Naive thymus-derived CD4-positive, alpha-beta T cell (primary cell): Measurements from ENCODE around the gene SPTSSB. TPM values are rescaled to one million over a fixed set of nuclear protein-coding genes. Genes with fewer than 3 reads are reported as not detected.

Experiments
- ATAC-seq: fragments of 150-1000 bp; cut with Tn5 transposase; 2 replicates; pipeline ENCODE4 v1.10.0; 2021; ENCODE audit warnings: mild to moderate bottlenecking, moderate library complexity
- CTCF ChIA-PET: fragments of 350-600 bp; sonication (Branson Sonifier 250); formaldehyde crosslinking; loops from one replicate; lab custom pipeline; 2021; ENCODE audit warnings: antibody characterized with exemption; lab: Charles Lee
- POLR2A ChIA-PET: fragments of 350-600 bp; sonication (Branson Sonifier 250); formaldehyde crosslinking; loops from one replicate; lab custom pipeline; 2021; ENCODE audit warnings: antibody characterized with exemption, inconsistent platforms; lab: Charles Lee
- DNase-seq, 9 donors: peaks; one replicate each; pipeline versions ENCODE4 v3.0.0 to v3.0.0-alpha.2; 2020 to 2022; ENCODE audit warnings: mixed read lengths in 1 of 9
- H3K27ac ChIP-seq: one replicate; pipeline ENCODE4 v1.7.0; 2013; ENCODE audit warnings: mild to moderate bottlenecking, low read depth, low read length, moderate library complexity
- H3K27me3 ChIP-seq, 2 donors: one replicate each; pipeline ENCODE4 v1.7.0; 2013; ENCODE audit warnings: low read length in 2 of 2, mild to moderate bottlenecking in 2 of 2, moderate library complexity in 2 of 2; ENCODE audit not compliant: control insufficient read depth in 2 of 2, insufficient read depth in 2 of 2
- H3K36me3 ChIP-seq, 3 experiments: 1 replicate in 2 of 3; 2 replicates in 1 of 3; pipeline ENCODE4 v1.7.0; 2013; ENCODE audit warnings: low read length in 3 of 3, mild to moderate bottlenecking in 3 of 3, moderate library complexity in 1 of 3; ENCODE audit not compliant: insufficient read depth in 3 of 3, control insufficient read depth in 2 of 3
- H3K4me1 ChIP-seq, 2 donors: one replicate each; pipeline ENCODE4 v1.7.0; 2013; ENCODE audit warnings: low read length in 2 of 2, mild to moderate bottlenecking in 2 of 2, moderate library complexity in 1 of 2; ENCODE audit not compliant: control insufficient read depth in 2 of 2, insufficient read depth in 2 of 2
- H3K4me3 ChIP-seq: 2 replicates; pipeline ENCODE4 v1.7.0; 2013; ENCODE audit warnings: mild to moderate bottlenecking, low read length
- H3K9me3 ChIP-seq, 3 experiments: 1 replicate in 2 of 3; 2 replicates in 1 of 3; pipeline ENCODE4 v1.7.0; 2013; ENCODE audit warnings: low read length in 3 of 3; ENCODE audit not compliant: control insufficient read depth in 2 of 3
- H3K27ac Mint-ChIP-seq, 9 donors: one replicate each; pipeline ENCODE4 v1.8.0; 2020 to 2022; ENCODE audit warnings: mixed read lengths in 9 of 9, mild to moderate bottlenecking in 8 of 9, moderate library complexity in 5 of 9, inconsistent platforms in 2 of 9
- H3K27me3 Mint-ChIP-seq, 5 donors: one replicate each; pipeline ENCODE4 v1.8.0; 2021 to 2022; ENCODE audit warnings: mixed read lengths in 5 of 5, mild to moderate bottlenecking in 1 of 5
- H3K36me3 Mint-ChIP-seq, 5 donors: one replicate each; pipeline ENCODE4 v1.8.0; 2020 to 2022; ENCODE audit warnings: mixed read lengths in 5 of 5, mild to moderate bottlenecking in 3 of 5, inconsistent platforms in 1 of 5
- H3K4me1 Mint-ChIP-seq, 7 donors: one replicate each; pipeline ENCODE4 v1.8.0; 2020 to 2022; ENCODE audit warnings: mixed read lengths in 7 of 7, mild to moderate bottlenecking in 3 of 7, inconsistent platforms in 1 of 7
- H3K4me3 Mint-ChIP-seq, 10 donors: one replicate each; pipeline ENCODE4 v1.8.0; 2020 to 2022; ENCODE audit warnings: mild to moderate bottlenecking in 10 of 10, mixed read lengths in 10 of 10, moderate library complexity in 6 of 10, inconsistent platforms in 2 of 10
- H3K9me3 Mint-ChIP-seq, 11 donors: one replicate each; pipeline ENCODE4 v1.8.0; 2020 to 2022; ENCODE audit warnings: mixed read lengths in 11 of 11, mild to moderate bottlenecking in 4 of 11, inconsistent platforms in 1 of 11, moderate library complexity in 1 of 11
- intact Hi-C, 2 donors: fragments of 100-400 bp; cut with micrococcal nuclease; formaldehyde crosslinking; loops; one replicate each; pipeline ENCODE4 v1.15.1; 2023
- polyA plus RNA-seq, 2 donors: library from polyadenylated mRNA; unstranded; fragments of 300-500 nt; fragmentation: Illumina TruSeq; gene quantifications; one replicate each; pipeline ENCODE4 v1.2.3, GENCODE V29; 2021
- total RNA-seq, 6 experiments: library from RNA in 5 of 6; stranded (reverse) in 5 of 6; gene quantifications; 1 replicate in 5 of 6; 2 replicates in 1 of 6; pipeline ENCODE4 v1.2.3 and lab custom pipeline; 2021 to 2026

SPTSSB gene
- total and polyA plus RNA-seq, 7 experiments from 2014 or later, result 0.34 to 1.6 TPM; not detected in 5

DNA sequence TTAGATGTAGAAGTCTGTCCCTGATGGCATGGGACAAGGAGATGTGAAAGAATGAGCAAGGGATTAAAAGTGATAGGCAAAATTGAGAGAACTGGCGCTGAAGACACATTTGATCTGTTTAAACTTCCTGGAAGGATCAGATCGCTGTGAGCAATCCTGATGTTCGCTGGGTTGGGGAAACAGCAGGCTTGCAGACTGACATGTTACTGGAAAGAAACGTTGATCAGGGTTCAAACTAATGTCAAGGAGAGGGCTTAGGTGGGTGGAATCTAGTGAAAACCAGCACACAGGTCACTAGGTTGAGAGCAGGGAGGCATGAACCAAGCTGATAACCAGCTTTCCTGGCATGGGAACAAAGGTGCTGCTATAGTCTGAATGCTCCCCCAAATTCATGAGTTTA, 34.5 kb upstream of the SPTSSB start:
- ChIA-PET POLR2A (interaction anchor here (0.8 to 1.3 kb wide), 2 partner anchors 10 to 184 kb away, joined by 4 read pairs; no protein-coding TSS in a partner anchor), CTCF (interaction anchor here (1.5 to 2.1 kb wide), 2 partner anchors 101 to 131 kb away, joined by 3 to 11 read pairs; no protein-coding TSS in a partner anchor)
- peaks cover 21 to 22% of the 10 kb centered on the region in 2 donors for H3K4me1 ChIP-seq
- Mint-ChIP-seq H3K36me3 (no peaks in the 10 kb centered on the region), H3K4me1 (peaks cover 9 to 38% (median 31%) of the 10 kb centered on the region in 7 donors), H3K27me3 (peaks cover 0 to 65% (median 0%) of the 10 kb centered on the region in 5 donors), H3K27ac (peak overlapping the region in 1 of 9 donors; percentile 19), H3K4me3 (peak overlapping the region in 4 of 10 donors; percentile 0 to 31 (median 12)), H3K9me3 (peaks cover 0 to 7% (median 0%) of the 10 kb centered on the region in 11 donors)
- H3K27ac ChIP-seq, result no peak overlapping the region
- ATAC-seq (no peak), DNase-seq (no peak)
- no peak overlapping the region for H3K4me3 ChIP-seq
- H3K27me3 ChIP-seq, result no peaks in the 10 kb centered on the region
- intact Hi-C loops, result loop anchor here (2.0 to 5.0 kb wide), 4 partner anchors 55 to 649 kb away; partner anchors contain the start of gene PPM1L (in 1 of the 2)
- H3K9me3 ChIP-seq, result no peaks in the 10 kb centered on the region
- H3K36me3 ChIP-seq, result no peaks in the 10 kb centered on the region

DNA sequence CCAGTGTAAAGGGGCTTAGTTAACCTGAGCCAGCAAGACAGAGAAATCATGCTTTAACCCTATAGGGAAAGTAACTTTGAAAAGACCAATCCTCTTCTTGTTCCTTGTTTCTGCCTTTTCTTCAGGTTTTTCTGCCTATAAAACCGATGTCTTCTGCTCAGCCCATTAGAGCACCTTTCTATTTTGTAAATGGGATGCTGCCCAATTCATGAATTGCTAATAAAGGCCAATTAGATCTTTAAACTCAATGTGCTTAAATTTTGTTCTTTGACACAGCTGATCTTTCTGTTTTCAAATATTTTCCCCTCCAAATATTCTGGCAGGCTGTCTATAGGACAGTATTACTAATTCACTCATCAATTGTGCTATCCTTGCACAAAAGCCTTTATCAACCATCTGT, 33.8 kb upstream of the SPTSSB start:
- Mint-ChIP-seq H3K4me1 (peaks cover 9 to 38% (median 31%) of the 10 kb centered on the region in 7 donors), H3K27ac (no peak overlapping the region), H3K27me3 (peaks cover 0 to 62% (median 0%) of the 10 kb centered on the region in 5 donors), H3K4me3 (no peak overlapping the region), H3K9me3 (peaks cover 0 to 7% (median 0%) of the 10 kb centered on the region in 11 donors), H3K36me3 (no peaks in the 10 kb centered on the region)
- intact Hi-C loops, result loop anchor here (5.0 kb wide), 2 partner anchors 448 to 648 kb away; partner anchors contain the start of gene PPM1L (in 1 of the 2)
- ATAC-seq (no peak), DNase-seq (no peak)
- Histone ChIP-seq H3K9me3 (no peaks in the 10 kb centered on the region), H3K4me1 (peaks cover 21 to 22% of the 10 kb centered on the region in 2 donors), H3K27ac (no peak overlapping the region), H3K27me3 (no peaks in the 10 kb centered on the region), H3K36me3 (no peaks in the 10 kb centered on the region), H3K4me3 (no peak overlapping the region)
- CTCF ChIA-PET, result interaction anchor here (2.1 kb wide), 1 partner anchor 100 kb away, joined by 11 read pairs; no protein-coding TSS in a partner anchor
- POLR2A ChIA-PET, result interaction anchor here (1.3 kb wide), 1 partner anchor 10 kb away, joined by 4 read pairs; no protein-coding TSS in a partner anchor

DNA sequence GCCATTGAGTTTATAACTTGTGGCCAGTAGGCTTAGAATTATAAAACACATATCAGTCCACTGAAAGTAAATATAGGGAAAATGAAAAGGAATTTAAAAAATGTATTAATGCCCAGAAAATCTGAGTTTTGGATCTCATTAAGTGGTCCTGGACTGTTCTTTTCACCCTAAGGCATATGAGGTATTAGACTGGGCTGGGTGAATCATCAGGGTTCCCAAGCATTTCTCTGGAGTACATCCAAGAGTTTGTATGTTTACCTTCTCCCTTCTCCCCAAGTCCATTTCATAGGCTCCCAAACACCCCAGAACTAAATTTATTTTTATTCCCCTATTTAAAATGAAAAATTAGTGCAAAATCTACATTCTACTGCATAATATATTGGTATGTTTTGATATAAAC, 31.9 kb upstream of the SPTSSB start:
- Mint-ChIP-seq H3K4me3 (no peak overlapping the region), H3K9me3 (peaks cover 0 to 7% (median 2%) of the 10 kb centered on the region in 11 donors), H3K27ac (no peak overlapping the region), H3K27me3 (peaks cover 0 to 66% (median 0%) of the 10 kb centered on the region in 5 donors), H3K4me1 (peaks cover 9 to 46% (median 34%) of the 10 kb centered on the region in 7 donors), H3K36me3 (no peaks in the 10 kb centered on the region)
- ChIA-PET POLR2A (no interaction called here), CTCF (no interaction called here)
- H3K4me3 ChIP-seq, result no peak overlapping the region
- H3K27ac ChIP-seq, result no peak overlapping the region
- no peaks in the 10 kb centered on the region for H3K27me3 ChIP-seq
- no peaks in the 10 kb centered on the region for H3K36me3 ChIP-seq
- H3K9me3 ChIP-seq, result no peaks in the 10 kb centered on the region
- no peak for DNase-seq
- no peak for ATAC-seq
- H3K4me1 ChIP-seq, result peaks cover 21 to 22% of the 10 kb centered on the region in 2 donors
- intact Hi-C loops, result no loop called here

DNA sequence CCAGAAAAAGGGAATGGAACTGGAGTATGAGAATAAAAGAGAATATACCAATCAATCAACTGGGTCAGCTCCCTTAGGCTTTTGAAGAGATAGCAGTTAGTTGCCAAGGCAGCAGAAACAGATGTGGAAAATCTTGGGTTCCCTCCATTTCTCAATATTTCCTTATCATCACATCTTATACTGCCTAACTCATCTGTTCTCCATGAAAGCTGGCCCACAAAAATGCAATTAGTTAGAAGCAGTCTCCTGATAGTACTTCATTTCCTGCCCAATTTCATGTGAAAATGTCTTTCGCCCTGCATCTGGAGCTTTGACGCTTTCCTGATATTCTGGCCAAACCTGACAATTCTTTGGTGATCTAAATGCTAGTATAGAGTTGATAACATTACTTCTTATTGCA, 30.1 kb upstream of the SPTSSB start:
- DNase-seq, result no peak
- no peaks in the 10 kb centered on the region for H3K9me3 ChIP-seq
- ATAC-seq, result no peak
- Mint-ChIP-seq H3K4me3 (no peak overlapping the region), H3K27ac (no peak overlapping the region), H3K36me3 (peaks cover 0 to 8% (median 0%) of the 10 kb centered on the region in 5 donors), H3K27me3 (peaks cover 0 to 80% (median 0%) of the 10 kb centered on the region in 5 donors), H3K4me1 (peaks cover 6 to 49% (median 41%) of the 10 kb centered on the region in 7 donors), H3K9me3 (peaks cover 1 to 13% (median 6%) of the 10 kb centered on the region in 11 donors)
- ChIA-PET POLR2A (no interaction called here), CTCF (no interaction called here)
- H3K27me3 ChIP-seq, result no peaks in the 10 kb centered on the region
- H3K4me3 ChIP-seq, result no peak overlapping the region
- H3K4me1 ChIP-seq, result peaks cover 10% of the 10 kb centered on the region in 2 donors
- no peak overlapping the region for H3K27ac ChIP-seq
- intact Hi-C loops, result no loop called here
- H3K36me3 ChIP-seq, result no peaks in the 10 kb centered on the region

DNA sequence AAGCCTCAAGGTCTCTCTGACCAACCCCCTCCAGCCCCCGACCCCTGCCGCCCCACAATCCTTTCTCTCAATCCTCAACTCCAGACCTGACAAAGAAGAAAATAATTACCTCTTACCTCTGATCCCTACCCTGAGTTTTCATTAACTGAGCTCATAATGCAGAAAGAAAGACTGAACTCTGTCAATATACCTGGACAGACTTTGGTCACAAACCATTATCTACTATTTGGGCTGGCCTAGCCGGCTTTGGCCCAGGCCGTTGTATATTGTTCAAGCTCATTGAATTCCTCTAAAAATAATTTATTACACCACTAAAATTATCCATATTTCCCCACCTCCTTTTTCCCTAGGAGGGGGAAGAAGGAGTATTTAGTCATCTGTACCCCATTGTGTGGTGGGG, 29.3 kb upstream of the SPTSSB start:
- H3K4me3 ChIP-seq, result no peak overlapping the region
- CTCF ChIA-PET, result no interaction called here
- Mint-ChIP-seq H3K27me3 (peaks cover 0 to 82% (median 0%) of the 10 kb centered on the region in 5 donors), H3K36me3 (peaks cover 0 to 11% (median 0%) of the 10 kb centered on the region in 5 donors), H3K27ac (no peak overlapping the region), H3K9me3 (peaks cover 1 to 11% (median 6%) of the 10 kb centered on the region in 11 donors), H3K4me1 (peaks cover 7 to 49% (median 41%) of the 10 kb centered on the region in 7 donors), H3K4me3 (no peak overlapping the region)
- H3K4me1 ChIP-seq, result peaks cover 2 to 6% of the 10 kb centered on the region in 2 donors
- no peaks in the 10 kb centered on the region for H3K36me3 ChIP-seq
- H3K27ac ChIP-seq, result no peak overlapping the region
- H3K9me3 ChIP-seq, result no peaks in the 10 kb centered on the region
- intact Hi-C loops, result no loop called here
- no peak for DNase-seq
- H3K27me3 ChIP-seq, result no peaks in the 10 kb centered on the region
- ATAC-seq, result no peak
- POLR2A ChIA-PET, result no interaction called here

DNA sequence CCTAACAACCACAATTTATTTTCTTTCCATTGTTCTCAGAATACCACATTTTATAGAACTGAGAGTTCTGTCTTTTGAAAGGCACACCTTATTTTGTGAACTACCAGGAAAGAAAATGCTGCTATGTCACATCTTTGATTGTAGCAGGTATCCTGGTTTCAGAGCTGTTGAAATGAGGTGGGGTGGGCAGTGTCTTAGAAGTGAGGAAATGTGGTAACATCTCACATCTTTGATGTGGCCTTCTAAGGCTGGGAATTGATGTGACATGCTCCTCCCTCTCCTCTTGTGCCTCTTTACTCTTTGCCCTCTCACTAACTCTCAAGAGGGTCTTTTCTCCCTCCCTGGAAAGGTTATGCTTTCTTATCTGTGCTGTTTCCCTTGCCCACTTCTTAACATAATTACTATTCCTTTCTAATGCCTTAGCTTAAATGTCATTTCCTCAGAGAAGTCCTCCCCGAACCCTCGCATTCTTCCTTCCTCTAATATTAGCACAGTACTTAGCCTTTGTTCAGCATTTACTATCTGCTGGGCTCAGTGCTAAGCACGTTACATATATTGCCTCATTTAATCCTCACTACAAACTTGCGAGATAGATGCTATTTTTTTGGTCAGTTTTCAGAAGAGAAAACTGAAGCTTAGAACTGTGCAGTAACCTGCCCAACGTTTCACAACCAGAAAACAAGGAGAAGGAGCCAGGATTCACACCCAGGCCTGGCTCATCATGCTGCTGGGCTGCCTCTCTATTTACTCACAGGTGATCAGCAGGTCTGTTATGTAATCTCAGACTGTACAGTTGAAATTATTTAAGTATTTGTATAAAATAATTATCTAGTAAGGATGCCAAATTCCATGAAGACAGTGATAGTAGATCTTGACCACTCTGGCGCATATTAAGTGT, 24.0 kb upstream of the SPTSSB start:
- Mint-ChIP-seq H3K9me3 (peaks cover 0 to 11% (median 6%) of the 10 kb centered on the region in 11 donors), H3K4me3 (peak overlapping the region; percentile 52 to 85 (median 66)), H3K4me1 (peaks cover 25 to 81% (median 69%) of the 10 kb centered on the region in 7 donors), H3K36me3 (peaks cover 0 to 11% (median 0%) of the 10 kb centered on the region in 5 donors), H3K27ac (peak overlapping the region in 8 of 9 donors; percentile 1 to 71 (median 37)), H3K27me3 (peaks cover 0 to 61% (median 6%) of the 10 kb centered on the region in 5 donors)
- peaks cover 0 to 4% of the 10 kb centered on the region in 2 donors for H3K27me3 ChIP-seq
- peaks cover 23 to 38% of the 10 kb centered on the region in 2 donors for H3K4me1 ChIP-seq
- no peaks in the 10 kb centered on the region for H3K9me3 ChIP-seq
- peak in 7 of 9 donors; percentile 51 to 84 (median 76) for DNase-seq
- ATAC-seq, result peak; percentile 93
- H3K36me3 ChIP-seq, result no peaks in the 10 kb centered on the region
- intact Hi-C loops, result loop anchor here in 1 of 2 donors (1.0 to 2.0 kb wide), 5 partner anchors 9 to 84 kb away; partner anchors contain the start of gene SPTSSB
- ChIA-PET CTCF (no interaction called here), POLR2A (interaction anchor here (1.4 kb wide), 1 partner anchor 10 kb away, joined by 4 read pairs; no protein-coding TSS in a partner anchor)
- peak overlapping the region; percentile 10 for H3K4me3 ChIP-seq
- no peak overlapping the region for H3K27ac ChIP-seq
